Measurements from ENCODE around the gene LDB3. TPM values are rescaled to one million over a fixed set of nuclear protein-coding genes. Genes with fewer than 3 reads are reported as not detected.

Gene LDB3
- total RNA-seq, 1 experiment from 2014 or later = 0.63 TPM

DNA sequence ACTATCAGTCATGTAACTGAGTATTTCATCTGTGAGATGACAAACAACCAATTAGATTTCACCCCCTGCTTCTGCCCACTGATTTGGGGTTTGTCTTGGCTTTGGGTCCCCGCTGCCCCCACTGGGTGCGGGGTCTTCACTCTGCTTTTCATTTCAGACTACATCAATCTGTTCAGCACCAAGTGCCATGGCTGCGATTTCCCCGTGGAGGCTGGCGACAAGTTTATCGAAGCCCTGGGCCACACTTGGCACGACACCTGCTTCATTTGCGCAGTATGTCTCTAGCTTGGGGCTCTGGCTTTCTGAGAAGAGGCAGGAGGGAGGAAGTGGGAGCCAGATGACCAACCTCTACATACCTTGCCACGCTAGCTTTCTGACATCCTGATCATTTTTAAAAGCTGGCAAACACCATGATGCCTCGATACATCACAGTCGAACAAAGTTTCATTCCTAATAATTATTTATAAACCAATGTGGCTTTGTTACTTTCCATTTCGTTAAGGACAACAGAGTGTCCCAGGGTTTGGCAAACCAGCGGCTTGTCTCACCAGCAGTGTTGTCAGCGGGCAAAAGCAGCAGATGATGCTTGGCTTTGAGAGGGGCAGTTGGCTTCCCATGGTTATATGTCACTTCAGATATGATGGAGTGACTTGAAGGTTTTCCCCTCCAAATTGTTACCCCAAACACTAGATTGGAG is 57.8 kb downstream of the LDB3 start:
- no peak overlapping the region for H3K4me2 ChIP-seq
- BruUV-seq (replicated peaks) = no TSS peak
- ChIA-PET CTCF (no interaction called here), POLR2A (ENCODE audit: unreplicated experiment) (interaction anchor here (0.5 to 0.7 kb wide), 2 partner anchors 104 to 1032 kb away, joined by 3 to 5 read pairs; no protein-coding TSS in a partner anchor)
- no peaks in the 10 kb centered on the region for H3F3A ChIP-seq (ENCODE audit: insufficient read depth, low read depth)
- no peak for DNase-seq
- no peak overlapping the region for H3K4me3 ChIP-seq
- H3K9me2 ChIP-seq (ENCODE audit: insufficient read depth) = no peaks in the 10 kb centered on the region
- H3K36me3 ChIP-seq (ENCODE audit: low read depth) = no peaks in the 10 kb centered on the region
- no peak overlapping the region for H2AFZ ChIP-seq
- H3K27me3 ChIP-seq (ENCODE audit: insufficient read depth, low read depth) = no peaks in the 10 kb centered on the region
- TF ChIP-seq EZH2 (IDR thresholded peaks at IDR 0.05; ENCODE audit: low read depth) = no peak
- TF ChIP-seq CTCF (conservative IDR thresholded peaks at IDR 0.05) = no peak
- no peaks in the 10 kb centered on the region for H3K79me2 ChIP-seq (ENCODE audit: low read depth)
- H3K27ac ChIP-seq = no peak overlapping the region
- H4K20me1 ChIP-seq (ENCODE audit: insufficient read depth) = no peaks in the 10 kb centered on the region
- no peaks in the 10 kb centered on the region for H3K4me1 ChIP-seq (replicated peaks; ENCODE audit: insufficient read depth)
- no peaks in the 10 kb centered on the region for H3K9me3 ChIP-seq (ENCODE audit: insufficient read depth, low read depth)
- intact Hi-C loops (cut with micrococcal nuclease; ENCODE audit: unreplicated experiment) = no loop called here

- Histone ChIP-seq H3K9me3 (ENCODE audit: insufficient read depth, low read depth) (no peaks in the 10 kb centered on the region), H3K4me3 (no peak overlapping the region), H2AFZ (no peak overlapping the region), H3K4me2 (no peak overlapping the region), H3K4me1 (replicated peaks; ENCODE audit: insufficient read depth) (no peaks in the 10 kb centered on the region), H3K27ac (no peak overlapping the region), H3K27me3 (ENCODE audit: insufficient read depth, low read depth) (no peaks in the 10 kb centered on the region), H3F3A (ENCODE audit: insufficient read depth, low read depth) (no peaks in the 10 kb centered on the region), H3K9me2 (ENCODE audit: insufficient read depth) (no peaks in the 10 kb centered on the region), H4K20me1 (ENCODE audit: insufficient read depth) (no peaks in the 10 kb centered on the region), H3K36me3 (ENCODE audit: low read depth) (no peaks in the 10 kb centered on the region), H3K79me2 (ENCODE audit: low read depth) (no peaks in the 10 kb centered on the region)
- no TSS peak for BruUV-seq (replicated peaks)
- ChIA-PET POLR2A (ENCODE audit: unreplicated experiment) (interaction anchor here (0.5 to 0.7 kb wide), 2 partner anchors 104 to 1031 kb away, joined by 3 to 5 read pairs; no protein-coding TSS in a partner anchor), CTCF (no interaction called here)
- DNase-seq = no peak
- TF ChIP-seq EZH2 (IDR thresholded peaks at IDR 0.05; ENCODE audit: low read depth) = no peak
- no peak for TF ChIP-seq CTCF (conservative IDR thresholded peaks at IDR 0.05)
- intact Hi-C loops (cut with micrococcal nuclease; ENCODE audit: unreplicated experiment) = no loop called here
Observed at GRCh38 chr10:86726677-86726999, 58.3 kb downstream of the LDB3 start.

DNA sequence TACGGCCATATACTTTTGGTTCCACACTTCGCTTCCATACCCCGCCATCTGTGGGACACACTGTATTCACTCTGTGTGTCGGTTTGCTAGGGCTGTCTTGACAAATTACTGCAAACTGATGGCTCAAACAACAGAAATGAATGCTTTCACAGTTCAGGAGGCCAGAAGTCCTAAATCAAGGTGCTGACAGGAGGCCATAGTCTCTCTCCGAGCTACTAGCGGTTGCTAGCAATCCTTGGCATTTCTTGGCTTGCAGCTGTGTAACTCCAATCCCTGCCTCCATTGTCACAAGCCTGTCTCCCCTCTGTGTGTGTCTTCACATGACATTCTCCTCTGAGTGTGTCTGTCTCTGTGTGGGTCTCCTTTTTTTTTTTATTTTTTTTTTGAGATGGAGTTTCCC is 59.2 kb downstream of the LDB3 start:
- H3K9me2 ChIP-seq (ENCODE audit: insufficient read depth) = no peaks in the 10 kb centered on the region
- no peak for DNase-seq

More for the DNA sequence above, 59.2 kb downstream of the LDB3 start:
- no peak overlapping the region for H3K27ac ChIP-seq
- no peaks in the 10 kb centered on the region for H3K9me3 ChIP-seq (ENCODE audit: insufficient read depth, low read depth)
- POLR2A ChIA-PET (ENCODE audit: unreplicated experiment) = interaction anchor here (0.7 kb wide), 1 partner anchor 20 kb away, joined by 7 read pairs; no protein-coding TSS in a partner anchor
- no peaks in the 10 kb centered on the region for H3K4me1 ChIP-seq (replicated peaks; ENCODE audit: insufficient read depth)
- no peaks in the 10 kb centered on the region for H3K36me3 ChIP-seq (ENCODE audit: low read depth)
- no peak overlapping the region for H2AFZ ChIP-seq
- no peaks in the 10 kb centered on the region for H3K79me2 ChIP-seq (ENCODE audit: low read depth)
- CTCF ChIA-PET = no interaction called here
- TF ChIP-seq EZH2 (IDR thresholded peaks at IDR 0.05; ENCODE audit: low read depth) = no peak
- no peak for TF ChIP-seq CTCF (conservative IDR thresholded peaks at IDR 0.05)
- H3K27me3 ChIP-seq (ENCODE audit: insufficient read depth, low read depth) = no peaks in the 10 kb centered on the region
- no peaks in the 10 kb centered on the region for H4K20me1 ChIP-seq (ENCODE audit: insufficient read depth)
- no TSS peak for BruUV-seq (replicated peaks)
- no peak overlapping the region for H3K4me2 ChIP-seq
- intact Hi-C loops (cut with micrococcal nuclease; ENCODE audit: unreplicated experiment) = no loop called here
- no peak overlapping the region for H3K4me3 ChIP-seq
- no peaks in the 10 kb centered on the region for H3F3A ChIP-seq (ENCODE audit: insufficient read depth, low read depth)
